Measurements from ENCODE around the gene SLC6A12. TPM values are rescaled to one million over a fixed set of nuclear protein-coding genes. Genes with fewer than 3 reads are reported as not detected.

Gene SLC6A12
- total RNA-seq: not detected

DNA sequence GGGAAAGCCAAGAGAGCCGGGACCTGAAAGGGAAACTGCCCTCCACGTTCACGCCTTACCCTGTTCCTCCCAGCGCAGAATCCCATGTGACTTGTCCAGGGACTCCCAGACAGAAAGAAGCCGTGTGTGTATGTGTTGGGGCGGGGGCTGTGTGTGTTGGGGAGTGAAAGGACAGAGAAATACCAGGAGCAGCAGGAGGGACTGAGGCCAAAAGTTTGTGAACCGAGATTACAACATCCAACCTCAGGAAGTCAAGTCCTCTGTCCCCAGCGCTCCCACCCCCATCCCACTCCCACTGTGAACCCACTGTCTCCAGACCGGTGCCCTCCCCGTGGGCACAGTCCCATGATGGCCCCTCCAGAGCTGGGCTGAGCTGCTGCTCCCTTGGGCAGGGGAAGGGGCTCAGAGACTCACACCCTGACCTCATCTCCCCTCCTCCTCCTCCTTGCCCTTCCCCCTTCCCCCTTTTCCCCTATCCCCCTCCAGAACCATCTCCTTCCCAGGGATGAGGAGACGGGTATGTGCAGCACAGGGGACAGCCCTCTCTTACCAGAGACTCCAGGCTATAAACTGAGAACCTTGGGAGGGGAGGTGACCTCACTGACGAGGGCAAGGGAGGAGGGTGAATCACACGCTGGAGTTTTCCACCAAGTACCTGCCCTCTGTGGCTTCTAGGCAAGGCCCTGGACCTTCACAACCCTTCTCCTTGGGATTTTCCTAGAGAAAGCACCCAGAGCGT is at the start of gene SLC6A12:
SLC6A12 (minus strand) TSS at position 155 of the 739 bp plus-strand sequence. CDS start 4,171 bp downstream, outside the sequence.
- intact Hi-C loops (cut with micrococcal nuclease): no loop called here
- TF ChIP-seq, protein P1, sequence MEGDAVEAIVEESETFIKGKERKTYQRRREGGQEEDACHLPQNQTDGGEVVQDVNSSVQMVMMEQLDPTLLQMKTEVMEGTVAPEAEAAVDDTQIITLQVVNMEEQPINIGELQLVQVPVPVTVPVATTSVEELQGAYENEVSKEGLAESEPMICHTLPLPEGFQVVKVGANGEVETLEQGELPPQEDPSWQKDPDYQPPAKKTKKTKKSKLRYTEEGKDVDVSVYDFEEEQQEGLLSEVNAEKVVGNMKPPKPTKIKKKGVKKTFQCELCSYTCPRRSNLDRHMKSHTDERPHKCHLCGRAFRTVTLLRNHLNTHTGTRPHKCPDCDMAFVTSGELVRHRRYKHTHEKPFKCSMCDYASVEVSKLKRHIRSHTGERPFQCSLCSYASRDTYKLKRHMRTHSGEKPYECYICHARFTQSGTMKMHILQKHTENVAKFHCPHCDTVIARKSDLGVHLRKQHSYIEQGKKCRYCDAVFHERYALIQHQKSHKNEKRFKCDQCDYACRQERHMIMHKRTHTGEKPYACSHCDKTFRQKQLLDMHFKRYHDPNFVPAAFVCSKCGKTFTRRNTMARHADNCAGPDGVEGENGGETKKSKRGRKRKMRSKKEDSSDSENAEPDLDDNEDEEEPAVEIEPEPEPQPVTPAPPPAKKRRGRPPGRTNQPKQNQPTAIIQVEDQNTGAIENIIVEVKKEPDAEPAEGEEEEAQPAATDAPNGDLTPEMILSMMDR (IDR thresholded peaks at IDR 0.05): no peak
- ChIA-PET CTCF (interaction anchor here (1.2 kb wide), 1 partner anchor 35 kb away, joined by 3 read pairs; no protein-coding TSS in a partner anchor), POLR2A (no interaction called here)
- H3K9me3 Mint-ChIP-seq: no peaks in the 10 kb centered on the region
- H3K4me1 Mint-ChIP-seq (ENCODE audit: low read depth): peaks cover 5% of the 10 kb centered on the region
- ATAC-seq (no peak), DNase-seq (no peak)
- H3K27me3 Mint-ChIP-seq: peaks cover 20% of the 10 kb centered on the region
- H3K4me3 Mint-ChIP-seq: no peak within 1 kb of the TSS
- H3K27ac Mint-ChIP-seq: no peak within 1 kb of the TSS
- H3K36me3 Mint-ChIP-seq (ENCODE audit: low read depth): no peaks in the 10 kb centered on the region

GRCh38 chr12:263574-263973 is 49.6 kb upstream of the SLC6A12 start:
- DNase-seq (no peak), ATAC-seq (no peak)
- Mint-ChIP-seq H3K4me3 (no peak overlapping the region), H3K36me3 (ENCODE audit: low read depth) (no peaks in the 10 kb centered on the region), H3K27ac (no peak overlapping the region), H3K27me3 (no peaks in the 10 kb centered on the region), H3K4me1 (ENCODE audit: low read depth) (peaks cover 20% of the 10 kb centered on the region), H3K9me3 (no peaks in the 10 kb centered on the region)
- ChIA-PET POLR2A (interaction anchor here (0.9 kb wide), 1 partner anchor 18 kb away, joined by 3 read pairs; no protein-coding TSS in a partner anchor), CTCF (interaction anchor here (0.9 to 1.1 kb wide), 2 partner anchors 28 to 59 kb away, joined by 3 to 4 read pairs; no protein-coding TSS in a partner anchor)
- TF ChIP-seq, protein P1 (IDR thresholded peaks at IDR 0.05): no peak
- intact Hi-C loops (cut with micrococcal nuclease): no loop called here

DNA sequence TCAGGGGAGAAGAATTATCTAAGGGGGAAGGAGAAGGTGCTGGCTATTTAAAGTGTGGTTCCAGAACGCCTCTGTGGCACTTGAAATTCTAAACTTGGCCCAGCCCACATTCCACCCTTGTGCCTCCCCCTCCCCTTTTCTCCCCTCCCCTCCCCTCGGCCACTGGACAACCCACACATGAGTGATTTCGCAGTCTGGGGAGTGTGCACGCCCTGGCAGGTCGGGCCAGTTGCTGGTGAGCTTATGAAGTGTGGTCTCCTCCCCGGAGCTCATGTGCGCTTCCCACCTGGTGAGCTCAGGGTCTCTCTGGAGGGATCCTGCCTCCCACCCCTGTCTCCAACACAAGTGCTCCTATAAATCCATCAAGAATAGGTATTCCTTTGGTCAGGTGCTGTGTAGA is 48.9 kb upstream of the SLC6A12 start, which contains the start of gene SLC6A13:
SLC6A13 (minus strand) TSS at position 20 of the 400 bp plus-strand sequence. CDS start 2,784 bp downstream, outside the sequence.
- Mint-ChIP-seq H3K27me3 (peaks cover 4% of the 10 kb centered on the region), H3K4me3 (no peak within 1 kb of the TSS), H3K9me3 (no peaks in the 10 kb centered on the region), H3K4me1 (ENCODE audit: low read depth) (peaks cover 20% of the 10 kb centered on the region), H3K36me3 (ENCODE audit: low read depth) (no peaks in the 10 kb centered on the region), H3K27ac (no peak within 1 kb of the TSS)
- ChIA-PET POLR2A (no interaction called here), CTCF (interaction anchor here (1.1 kb wide), 1 partner anchor 29 kb away, joined by 3 read pairs; no protein-coding TSS in a partner anchor)
- DNase-seq (no peak), ATAC-seq (no peak)
- TF ChIP-seq, protein P1 (IDR thresholded peaks at IDR 0.05): no peak
- intact Hi-C loops (cut with micrococcal nuclease): no loop called here

- peaks cover 20% of the 10 kb centered on the region for H3K4me1 Mint-ChIP-seq (ENCODE audit: low read depth)
- DNase-seq: no peak
- no peaks in the 10 kb centered on the region for H3K36me3 Mint-ChIP-seq (ENCODE audit: low read depth)
- H3K27ac Mint-ChIP-seq: no peak overlapping the region
- TF ChIP-seq, protein P1 (IDR thresholded peaks at IDR 0.05): no peak
- ChIA-PET POLR2A (interaction anchor here (0.6 to 0.7 kb wide), 3 partner anchors 14 to 672 kb away, joined by 3 to 7 read pairs (median 3); no protein-coding TSS in a partner anchor), CTCF (no interaction called here)
- peaks cover 4% of the 10 kb centered on the region for H3K27me3 Mint-ChIP-seq
- intact Hi-C loops (cut with micrococcal nuclease): no loop called here
- no peaks in the 10 kb centered on the region for H3K9me3 Mint-ChIP-seq
- ATAC-seq: no peak
- H3K4me3 Mint-ChIP-seq: no peak overlapping the region
Measured at GRCh38 chr12:262113-262512, 48.2 kb upstream of the SLC6A12 start.

Measured in activated CD8-positive, alpha-beta T cell treated with anti-CD3 and anti-CD28 coated beads for 36 hours (primary cell).